Neural crest cell (in vitro differentiated cells): ENCODE data around the gene CLDN25. TPM values are rescaled to one million over a fixed set of nuclear protein-coding genes. Genes with fewer than 3 reads are reported as not detected.

Source experiments
- DNase-seq: peaks from one replicate; pipeline ENCODE4 v3.0.0; 2021; ENCODE audit warnings: low read depth, mixed read lengths, low spot score
- H3K27ac Mint-ChIP-seq: one replicate; pipeline ENCODE4 v1.8.0; 2021; ENCODE audit warnings: mild to moderate bottlenecking, mixed read lengths; ENCODE audit not compliant: unreplicated experiment
- H3K27me3 Mint-ChIP-seq: 2 replicates; pipeline ENCODE4 v1.8.0; 2021; ENCODE audit warnings: low read depth, mild to moderate bottlenecking, mixed read lengths
- H3K36me3 Mint-ChIP-seq: 2 replicates; pipeline ENCODE4 v1.8.0; 2021; ENCODE audit warnings: low read depth, mild to moderate bottlenecking, mixed read lengths
- H3K4me1 Mint-ChIP-seq: 2 replicates; pipeline ENCODE4 v1.8.0; 2021; ENCODE audit warnings: mixed read lengths
- H3K4me3 Mint-ChIP-seq: one replicate; pipeline ENCODE4 v1.8.0; 2021; ENCODE audit warnings: mild to moderate bottlenecking, mixed read lengths
- H3K9me3 Mint-ChIP-seq: 2 replicates; pipeline ENCODE4 v1.8.0; 2021; ENCODE audit warnings: mixed read lengths
- total RNA-seq: library from RNA; stranded (reverse); gene quantifications from 2 replicates; pipeline ENCODE4 v1.2.1, GENCODE V29; 2021
- TF ChIP-seq, protein P1 (sequence below): fragments of 200-600 bp; sonication (generic); conservative IDR thresholded peaks from 2 replicates; pipeline ENCODE4 v1.5.0; 2021; ENCODE audit warnings: antibody characterized with exemption, mild to moderate bottlenecking

CLDN25 gene
- total RNA-seq, 1 donor from 2014 or later: not detected

- TF ChIP-seq, protein P1, sequence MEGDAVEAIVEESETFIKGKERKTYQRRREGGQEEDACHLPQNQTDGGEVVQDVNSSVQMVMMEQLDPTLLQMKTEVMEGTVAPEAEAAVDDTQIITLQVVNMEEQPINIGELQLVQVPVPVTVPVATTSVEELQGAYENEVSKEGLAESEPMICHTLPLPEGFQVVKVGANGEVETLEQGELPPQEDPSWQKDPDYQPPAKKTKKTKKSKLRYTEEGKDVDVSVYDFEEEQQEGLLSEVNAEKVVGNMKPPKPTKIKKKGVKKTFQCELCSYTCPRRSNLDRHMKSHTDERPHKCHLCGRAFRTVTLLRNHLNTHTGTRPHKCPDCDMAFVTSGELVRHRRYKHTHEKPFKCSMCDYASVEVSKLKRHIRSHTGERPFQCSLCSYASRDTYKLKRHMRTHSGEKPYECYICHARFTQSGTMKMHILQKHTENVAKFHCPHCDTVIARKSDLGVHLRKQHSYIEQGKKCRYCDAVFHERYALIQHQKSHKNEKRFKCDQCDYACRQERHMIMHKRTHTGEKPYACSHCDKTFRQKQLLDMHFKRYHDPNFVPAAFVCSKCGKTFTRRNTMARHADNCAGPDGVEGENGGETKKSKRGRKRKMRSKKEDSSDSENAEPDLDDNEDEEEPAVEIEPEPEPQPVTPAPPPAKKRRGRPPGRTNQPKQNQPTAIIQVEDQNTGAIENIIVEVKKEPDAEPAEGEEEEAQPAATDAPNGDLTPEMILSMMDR: peak; percentile 72
- no peaks in the 10 kb centered on the region for H3K4me1 Mint-ChIP-seq
- no peak overlapping the region for H3K4me3 Mint-ChIP-seq
- peaks cover 29% of the 10 kb centered on the region for H3K36me3 Mint-ChIP-seq
- H3K9me3 Mint-ChIP-seq: peaks cover 8% of the 10 kb centered on the region
- DNase-seq: peak; percentile 13
- H3K27me3 Mint-ChIP-seq: no peaks in the 10 kb centered on the region
- no peak overlapping the region for H3K27ac Mint-ChIP-seq
Measured at GRCh38 chr11:113796663-113797259, 17.2 kb downstream of the CLDN25 start.

GRCh38 chr11:113802621-113803020 lies 23.0 kb downstream of the CLDN25 start:
- Mint-ChIP-seq H3K9me3 (no peaks in the 10 kb centered on the region), H3K4me3 (no peak overlapping the region), H3K27me3 (no peaks in the 10 kb centered on the region), H3K27ac (no peak overlapping the region), H3K4me1 (peaks cover 3% of the 10 kb centered on the region), H3K36me3 (peaks cover 18% of the 10 kb centered on the region)
- TF ChIP-seq, protein P1: no peak
- no peak for DNase-seq

GRCh38 chr11:113805640-113806039 lies 26.0 kb downstream of the CLDN25 start:
- Mint-ChIP-seq H3K36me3 (peaks cover 19% of the 10 kb centered on the region), H3K27ac (no peak overlapping the region), H3K4me1 (peaks cover 3% of the 10 kb centered on the region)

DNA sequence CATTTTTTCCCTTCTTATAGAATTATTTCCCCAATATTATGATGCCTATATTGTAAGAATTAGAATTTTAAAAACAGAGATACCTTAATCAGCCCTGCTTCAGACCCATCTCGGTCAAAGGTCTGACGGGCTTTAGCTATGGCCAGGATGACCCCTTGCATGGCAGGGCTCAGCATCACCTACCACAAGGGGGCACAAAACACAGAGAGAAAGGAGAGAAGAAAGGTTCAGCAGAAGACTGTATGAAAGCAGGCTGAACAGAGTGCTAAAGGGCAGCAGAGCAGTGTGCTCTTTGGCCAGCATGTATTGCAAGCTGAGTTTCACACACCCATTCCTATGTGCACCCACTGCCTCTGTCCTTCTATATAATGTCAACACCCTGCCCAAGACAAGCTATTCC lies 26.8 kb downstream of the CLDN25 start:
- Mint-ChIP-seq H3K36me3 (peaks cover 15% of the 10 kb centered on the region), H3K9me3 (no peaks in the 10 kb centered on the region), H3K4me3 (no peak overlapping the region), H3K27me3 (no peaks in the 10 kb centered on the region), H3K27ac (no peak overlapping the region), H3K4me1 (peaks cover 3% of the 10 kb centered on the region)
- peak; percentile 59 for DNase-seq
- TF ChIP-seq, protein P1: peak; percentile 60

More at GRCh38 chr11:113805640-113806039, 26.0 kb downstream of the CLDN25 start:
- H3K27me3 Mint-ChIP-seq: no peaks in the 10 kb centered on the region
- TF ChIP-seq, protein P1: no peak
- H3K4me3 Mint-ChIP-seq: no peak overlapping the region
- H3K9me3 Mint-ChIP-seq: no peaks in the 10 kb centered on the region
- no peak for DNase-seq

GRCh38 chr11:113808931-113809330 lies 29.3 kb downstream of the CLDN25 start:
- H3K4me3 Mint-ChIP-seq: no peak overlapping the region
- peaks cover 13% of the 10 kb centered on the region for H3K36me3 Mint-ChIP-seq
- TF ChIP-seq, protein P1: no peak
- DNase-seq: no peak
- peaks cover 22% of the 10 kb centered on the region for H3K4me1 Mint-ChIP-seq
- H3K9me3 Mint-ChIP-seq: no peaks in the 10 kb centered on the region
- no peak overlapping the region for H3K27ac Mint-ChIP-seq
- H3K27me3 Mint-ChIP-seq: no peaks in the 10 kb centered on the region
